Measurements from ENCODE around the gene RAB22A. TPM values are rescaled to one million over a fixed set of nuclear protein-coding genes. Genes with fewer than 3 reads are reported as not detected.

The RAB22A gene
- total RNA-seq, 1 donor from 2014 or later = 7.9 TPM

DNA sequence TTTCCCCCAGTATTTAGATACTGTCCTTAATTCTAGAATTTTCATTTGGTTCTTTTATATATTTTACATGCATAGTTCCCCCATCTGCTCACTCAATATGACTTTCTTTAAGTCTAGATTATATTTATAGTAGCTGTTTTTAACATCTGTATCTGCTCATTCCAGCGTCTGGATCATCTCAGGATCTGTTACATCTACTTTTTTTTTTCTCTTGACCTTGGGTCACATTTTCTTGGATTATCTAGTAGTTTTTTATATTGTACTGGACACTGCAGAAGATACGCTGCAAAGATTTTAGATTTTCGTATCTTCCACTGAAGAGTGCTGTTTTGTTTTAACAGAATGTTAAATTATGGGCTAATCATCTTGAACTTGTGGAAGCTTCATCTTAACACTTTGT is 20.7 kb downstream of the RAB22A start:
- Histone ChIP-seq H3K4me2 (no peak overlapping the region), H3K79me2 (ENCODE audit: low read depth) (peaks cover 41% of the 10 kb centered on the region), H4K20me1 (ENCODE audit: low read depth) (peaks cover 4% of the 10 kb centered on the region), H3K9ac (no peak overlapping the region), H3K9me3 (ENCODE audit: low read depth) (no peaks in the 10 kb centered on the region), H3K4me3 (no peak overlapping the region), H3F3A (ENCODE audit: low read depth) (no peaks in the 10 kb centered on the region), H3K27ac (no peak overlapping the region), H3K27me3 (no peaks in the 10 kb centered on the region), H3K4me1 (no peaks in the 10 kb centered on the region), H3K36me3 (no peaks in the 10 kb centered on the region), H2AFZ (replicated peaks) (no peak overlapping the region)
- Mint-ChIP-seq H3K36me3 (peaks cover 6% of the 10 kb centered on the region), H3K27ac (no peak overlapping the region), H3K27me3 (ENCODE audit: insufficient read depth, low read depth) (no peaks in the 10 kb centered on the region), H3K4me3 (no peak overlapping the region), H3K4me1 (no peaks in the 10 kb centered on the region), H3K9me3 (no peaks in the 10 kb centered on the region)
- no peak for DNase-seq (ENCODE audit: low spot score)
- no peak for TF ChIP-seq EZH2 (IDR thresholded peaks at IDR 0.05)
- TF ChIP-seq EZH2phosphoT487 (IDR thresholded peaks at IDR 0.05) = no peak
- no peak for TF ChIP-seq CTCF (IDR thresholded peaks at IDR 0.05)

DNA sequence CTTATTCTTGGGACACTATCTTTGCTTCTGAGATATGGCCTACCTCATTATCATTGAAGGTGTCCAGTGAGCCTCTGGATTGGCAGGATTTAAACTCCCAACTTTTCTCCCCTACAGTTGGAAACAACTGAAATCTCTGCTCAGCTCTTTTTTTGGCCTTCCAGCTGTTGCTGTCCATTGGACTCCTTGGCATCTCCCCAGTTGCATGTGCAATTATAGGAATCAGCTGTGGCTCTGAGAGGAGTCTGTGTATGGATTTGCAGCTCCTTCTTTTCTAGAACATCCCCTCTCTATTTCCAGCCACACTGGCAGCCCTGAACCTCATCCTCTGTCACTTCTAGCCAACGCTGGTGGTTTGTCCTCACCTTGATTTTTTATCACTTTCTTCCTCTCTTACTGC is 21.2 kb downstream of the RAB22A start:
- H3K27me3 ChIP-seq = no peaks in the 10 kb centered on the region
- TF ChIP-seq CTCF (IDR thresholded peaks at IDR 0.05) = no peak
- TF ChIP-seq EZH2 (IDR thresholded peaks at IDR 0.05) = no peak
- no peak for TF ChIP-seq EZH2phosphoT487 (IDR thresholded peaks at IDR 0.05)
- H3F3A ChIP-seq (ENCODE audit: low read depth) = no peaks in the 10 kb centered on the region
- H3K27ac ChIP-seq = no peak overlapping the region
- no peaks in the 10 kb centered on the region for H3K9me3 ChIP-seq (ENCODE audit: low read depth)
- no peak overlapping the region for H3K4me3 ChIP-seq
- H3K36me3 Mint-ChIP-seq = peaks cover 3% of the 10 kb centered on the region
- H2AFZ ChIP-seq (replicated peaks) = no peak overlapping the region
- no peak overlapping the region for H3K4me2 ChIP-seq
- H3K79me2 ChIP-seq (ENCODE audit: low read depth) = peaks cover 38% of the 10 kb centered on the region
- no peaks in the 10 kb centered on the region for H3K4me1 ChIP-seq
- H3K9ac ChIP-seq = no peak overlapping the region
- H3K27me3 Mint-ChIP-seq (ENCODE audit: insufficient read depth, low read depth) = no peaks in the 10 kb centered on the region
- H3K4me3 Mint-ChIP-seq = no peak overlapping the region
- H4K20me1 ChIP-seq (ENCODE audit: low read depth) = peaks cover 4% of the 10 kb centered on the region
- no peak overlapping the region for H3K27ac Mint-ChIP-seq
- no peaks in the 10 kb centered on the region for H3K4me1 Mint-ChIP-seq
- H3K36me3 ChIP-seq = no peaks in the 10 kb centered on the region
- H3K9me3 Mint-ChIP-seq = no peaks in the 10 kb centered on the region
- no peak for DNase-seq (ENCODE audit: low spot score)

DNA sequence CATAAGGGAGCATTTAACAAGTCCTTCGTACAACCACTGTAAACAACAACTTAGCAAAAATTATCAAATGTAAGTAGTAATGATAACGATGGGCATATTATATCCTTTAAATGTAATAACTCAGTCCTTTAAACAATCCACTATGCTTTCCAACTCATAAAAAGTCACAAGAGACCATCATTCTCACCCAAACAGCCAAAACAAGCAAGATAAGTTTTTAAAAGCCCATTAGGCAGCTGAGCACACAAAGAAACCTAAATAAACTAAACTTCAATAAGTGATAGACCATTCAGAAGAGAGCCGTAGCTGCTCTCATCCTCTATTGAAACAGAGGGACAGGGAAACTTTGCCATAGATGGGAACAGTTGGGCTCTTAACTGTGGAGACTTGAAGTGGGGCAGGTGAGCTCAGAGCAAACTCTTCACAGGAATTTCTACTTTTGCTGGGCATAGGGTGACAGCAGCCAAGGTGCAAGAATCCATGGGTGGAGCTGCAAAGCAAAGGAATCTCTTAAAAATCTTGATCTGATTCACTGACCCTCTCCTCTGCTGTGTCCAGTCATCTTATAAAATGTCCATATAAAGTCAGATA is 22.5 kb downstream of the RAB22A start:
- H3K27ac ChIP-seq = no peak overlapping the region
- H3K36me3 ChIP-seq = no peaks in the 10 kb centered on the region
- no peak overlapping the region for H3K4me3 ChIP-seq
- no peak for TF ChIP-seq CTCF (IDR thresholded peaks at IDR 0.05)
- TF ChIP-seq EZH2 (IDR thresholded peaks at IDR 0.05) = no peak
- TF ChIP-seq EZH2phosphoT487 (IDR thresholded peaks at IDR 0.05) = no peak
- H3F3A ChIP-seq (ENCODE audit: low read depth) = no peaks in the 10 kb centered on the region
- H3K4me3 Mint-ChIP-seq = no peak overlapping the region
- H3K4me2 ChIP-seq = no peak overlapping the region
- H3K9ac ChIP-seq = no peak overlapping the region
- H3K36me3 Mint-ChIP-seq = peaks cover 6% of the 10 kb centered on the region
- no peaks in the 10 kb centered on the region for H3K9me3 ChIP-seq (ENCODE audit: low read depth)
- no peaks in the 10 kb centered on the region for H3K4me1 Mint-ChIP-seq
- peaks cover 4% of the 10 kb centered on the region for H4K20me1 ChIP-seq (ENCODE audit: low read depth)
- H3K27me3 Mint-ChIP-seq (ENCODE audit: insufficient read depth, low read depth) = no peaks in the 10 kb centered on the region
- DNase-seq (ENCODE audit: low spot score) = no peak
- no peaks in the 10 kb centered on the region for H3K4me1 ChIP-seq
- H3K27me3 ChIP-seq = no peaks in the 10 kb centered on the region
- peaks cover 24% of the 10 kb centered on the region for H3K79me2 ChIP-seq (ENCODE audit: low read depth)
- no peak overlapping the region for H2AFZ ChIP-seq (replicated peaks)
- H3K27ac Mint-ChIP-seq = no peak overlapping the region
- H3K9me3 Mint-ChIP-seq = peaks cover 3% of the 10 kb centered on the region
